WI38 (cell line): ENCODE results near the gene DGKA.

Source experiments
- H3K4me3 ChIP-seq: 2 replicates; pipeline ENCODE4 v1.5.1; 2011; ENCODE audit warnings: low read depth, mild to moderate bottlenecking, control low read depth, low read length
- CTCF ChIP-seq: IDR thresholded peaks from 2 replicates; pipeline ENCODE4 v1.5.1; 2012; ENCODE audit warnings: low read depth, mild to moderate bottlenecking, control low read depth, low read length

DGKA gene

GRCh38 chr12:55969356-55969755, 38.4 kb downstream of the DGKA start:
- H3K4me3 ChIP-seq: no peak overlapping the region
- TF ChIP-seq CTCF: no peak

DNA sequence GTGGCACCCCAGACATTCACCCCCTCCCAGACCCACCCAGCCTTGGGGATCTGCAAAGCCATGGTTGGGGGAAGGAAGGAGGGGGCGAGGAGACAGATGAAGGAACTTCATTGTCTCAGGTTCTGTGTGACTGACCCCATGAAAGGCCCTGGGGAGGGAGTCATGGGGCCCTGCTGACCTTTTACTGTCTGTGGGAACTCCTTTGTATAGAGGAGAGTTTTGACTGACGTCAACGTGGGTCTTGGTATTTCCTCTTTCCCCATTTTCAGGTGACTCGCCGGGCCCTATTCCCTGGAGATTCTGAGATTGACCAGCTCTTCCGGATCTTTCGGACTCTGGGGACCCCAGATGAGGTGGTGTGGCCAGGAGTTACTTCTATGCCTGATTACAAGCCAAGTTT, 39.8 kb downstream of the DGKA start:
- no peak for TF ChIP-seq CTCF
- H3K4me3 ChIP-seq: no peak overlapping the region

DNA sequence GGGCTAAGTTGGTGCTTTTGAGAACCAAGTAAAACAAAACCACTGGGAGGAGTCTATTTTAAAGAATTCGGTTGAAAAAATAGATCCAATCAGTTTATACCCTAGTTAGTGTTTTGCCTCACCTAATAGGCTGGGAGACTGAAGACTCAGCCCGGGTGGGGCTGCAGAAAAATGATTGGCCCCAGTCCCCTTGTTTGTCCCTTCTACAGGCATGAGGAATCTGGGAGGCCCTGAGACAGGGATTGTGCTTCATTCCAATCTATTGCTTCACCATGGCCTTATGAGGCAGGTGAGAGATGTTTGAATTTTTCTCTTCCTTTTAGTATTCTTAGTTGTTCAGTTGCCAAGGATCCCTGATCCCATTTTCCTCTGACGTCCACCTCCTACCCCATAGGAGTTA, 41.1 kb downstream of the DGKA start:
- H3K4me3 ChIP-seq: peak overlapping the region; percentile 67; the same call in 1 of the 2 replicates
- no peak for TF ChIP-seq CTCF

GRCh38 chr12:55972456-55972855, 41.5 kb downstream of the DGKA start:
- TF ChIP-seq CTCF: no peak
- H3K4me3 ChIP-seq: peak overlapping the region; percentile 67

GRCh38 chr12:55972911-55973598, 42.1 kb downstream of the DGKA start:
- no peak for TF ChIP-seq CTCF
- peak overlapping the region; percentile 67 for H3K4me3 ChIP-seq

- TF ChIP-seq CTCF: no peak
- H3K4me3 ChIP-seq: peak within 1 kb of the TSS; percentile 89
Measured at GRCh38 chr12:55973599-55974307, 42.8 kb downstream of the DGKA start, which contains the start of gene RAB5B. Gene RAB5B (plus strand): TSS chr12:55974078. CDS start chr12:55986961, 12,883 bp downstream.

DNA sequence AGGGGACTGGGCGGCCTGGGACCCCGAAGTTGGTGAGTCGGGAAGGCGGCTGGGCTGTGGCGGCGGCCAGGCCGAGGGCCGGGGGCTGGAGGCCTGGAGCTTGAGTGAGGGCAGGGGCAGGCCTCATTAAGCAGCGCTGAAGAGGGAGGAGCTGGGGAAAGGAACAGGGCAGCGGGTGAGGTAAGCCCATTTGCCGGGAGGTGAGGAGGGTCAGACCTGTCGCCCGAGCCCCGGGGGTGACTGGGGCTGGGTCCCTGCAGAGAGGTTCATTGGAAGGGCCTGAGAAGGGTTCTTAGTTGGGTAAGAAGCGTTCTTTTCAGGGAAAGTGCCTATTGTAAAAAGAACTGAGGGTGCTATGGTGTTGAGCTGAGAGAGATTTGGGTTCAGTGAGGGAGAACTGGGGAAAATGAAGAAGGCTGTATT, 43.4 kb downstream of the DGKA start:
- TF ChIP-seq CTCF: no peak

More for the DNA sequence above, 43.4 kb downstream of the DGKA start:
- H3K4me3 ChIP-seq: peak overlapping the region; percentile 89
